GM18519 (cell line): Measurements from ENCODE around the gene LARGE2.

ENCODE experiments used
- ATAC-seq: cut with Tn5 transposase; IDR thresholded peaks from one replicate; pipeline ENCODE4 v1.9.1; 2021; ENCODE audit warnings: mild to moderate bottlenecking, moderate library complexity; ENCODE audit not compliant: unreplicated experiment, low FRiP score

The LARGE2 gene

DNA sequence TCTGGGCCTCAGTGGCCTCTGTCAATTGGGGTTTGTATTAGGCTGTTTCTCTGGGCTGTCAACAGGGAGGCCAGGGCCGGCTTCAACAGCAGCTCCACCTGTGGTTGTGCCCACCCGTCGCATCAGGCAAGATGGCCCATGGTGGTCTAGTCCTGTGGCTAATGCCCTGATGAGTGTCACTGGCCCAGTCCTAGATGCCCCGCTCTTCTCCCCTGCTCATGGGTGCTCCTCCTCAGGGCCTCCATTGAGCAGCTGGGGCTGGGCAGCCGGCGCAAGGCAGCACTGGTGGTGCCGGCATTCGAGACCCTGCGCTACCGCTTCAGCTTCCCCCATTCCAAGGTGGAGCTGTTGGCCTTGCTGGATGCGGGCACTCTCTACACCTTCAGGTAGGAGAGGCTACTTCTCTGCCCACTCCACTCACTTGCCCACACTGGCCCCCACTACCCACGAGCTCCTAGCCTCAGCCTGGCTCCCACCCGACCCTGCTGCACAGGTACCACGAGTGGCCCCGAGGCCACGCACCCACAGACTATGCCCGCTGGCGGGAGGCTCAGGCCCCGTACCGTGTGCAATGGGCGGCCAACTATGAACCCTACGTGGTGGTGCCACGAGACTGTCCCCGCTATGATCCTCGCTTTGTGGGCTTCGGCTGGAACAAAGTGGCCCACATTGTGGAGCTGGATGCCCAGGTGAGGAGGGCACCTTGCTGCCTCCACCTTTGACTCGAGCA is 5.4 kb downstream of the LARGE2 start:
- ATAC-seq: no peak

DNA sequence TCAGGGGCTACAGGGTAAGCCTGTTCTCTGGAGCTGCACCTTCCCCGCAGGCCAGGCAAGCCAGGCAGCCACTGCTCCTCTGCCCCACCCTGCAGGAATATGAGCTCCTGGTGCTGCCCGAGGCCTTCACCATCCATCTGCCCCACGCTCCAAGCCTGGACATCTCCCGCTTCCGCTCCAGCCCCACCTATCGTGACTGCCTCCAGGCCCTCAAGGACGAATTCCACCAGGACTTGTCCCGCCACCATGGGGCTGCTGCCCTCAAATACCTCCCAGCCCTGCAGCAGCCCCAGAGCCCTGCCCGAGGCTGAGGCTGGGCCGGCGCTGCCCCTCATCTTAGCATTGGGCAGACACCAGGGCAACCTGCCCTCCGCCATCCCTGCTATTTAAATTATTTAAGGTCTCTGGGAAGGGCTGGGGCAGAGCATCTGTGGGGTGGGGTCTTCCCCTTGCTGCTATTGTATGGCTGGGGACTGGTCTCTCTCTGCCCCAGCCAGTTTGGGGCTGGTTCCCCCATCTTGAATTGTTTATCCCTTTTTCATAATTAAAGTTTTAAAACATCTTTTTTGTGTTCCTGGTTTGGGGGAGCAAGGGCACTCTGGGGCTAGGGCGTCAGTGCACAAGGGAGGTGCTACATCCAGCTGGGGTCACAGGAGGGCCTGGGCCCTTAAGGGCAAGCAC is 6.2 kb downstream of the LARGE2 start:
- ATAC-seq: no peak

DNA sequence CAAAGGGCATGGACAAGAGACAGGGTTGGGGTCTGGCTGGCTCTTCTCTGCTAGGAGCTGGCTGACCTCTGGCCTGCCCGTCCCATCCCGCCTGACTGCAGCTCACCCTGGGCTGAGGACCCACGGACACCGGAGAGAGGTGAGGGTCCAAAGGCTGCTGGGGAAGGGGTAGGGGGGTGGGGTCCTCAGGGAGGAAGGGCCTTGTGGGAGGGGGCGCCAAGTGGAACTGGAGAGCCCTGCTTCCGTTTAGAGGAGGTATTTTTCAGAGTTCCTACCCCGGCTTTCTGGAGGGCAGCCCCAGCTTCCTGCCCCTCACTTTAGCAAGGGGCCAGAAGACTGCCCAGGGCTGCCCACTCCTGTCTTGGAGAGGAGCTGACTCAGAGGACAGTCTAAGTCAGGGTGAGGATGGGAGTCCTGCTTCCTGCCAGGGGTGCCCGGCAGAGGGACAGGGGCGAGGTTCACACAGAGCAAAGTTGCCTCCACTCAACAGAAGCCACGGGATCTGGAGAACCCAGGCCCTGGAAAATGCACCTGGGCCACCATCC is 7.1 kb downstream of the LARGE2 start:
- no peak for ATAC-seq

DNA sequence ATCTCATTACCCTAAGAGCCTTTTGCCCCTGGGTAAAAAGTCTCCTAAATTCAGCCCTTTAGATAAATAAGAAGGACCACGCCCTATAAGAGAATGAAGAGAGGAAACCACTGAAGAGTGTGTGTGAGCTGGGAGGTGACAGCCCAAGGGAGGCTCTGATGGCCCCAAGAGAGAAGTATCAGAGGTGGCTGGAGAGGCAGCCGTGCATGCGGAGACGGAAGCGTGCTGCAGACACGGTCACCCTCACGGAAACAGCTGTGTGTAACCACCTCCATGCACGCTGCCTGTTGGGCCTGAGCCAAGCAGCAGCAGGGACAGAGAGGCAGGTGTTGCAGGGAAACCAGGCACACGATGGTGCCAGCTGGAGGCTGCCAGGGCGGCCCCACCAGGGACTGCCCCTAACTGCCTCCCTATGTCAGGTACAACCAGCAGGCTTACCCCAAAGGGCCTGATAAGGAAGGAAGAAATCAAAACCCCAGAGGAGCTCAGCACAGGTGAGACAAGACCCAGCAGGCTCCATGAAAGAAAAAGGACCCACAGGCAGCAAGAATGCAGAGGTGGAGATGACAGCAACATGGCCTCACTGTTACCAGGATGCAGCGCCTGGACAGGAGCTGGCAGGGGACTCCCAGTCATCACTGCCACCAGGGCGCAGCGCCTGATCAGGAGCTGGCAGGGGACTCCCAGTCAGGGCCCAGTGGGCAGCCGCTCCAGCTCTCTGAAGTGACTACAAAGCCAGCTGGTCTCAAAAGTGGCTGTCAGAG is 7.8 kb downstream of the LARGE2 start:
- ATAC-seq: peak; percentile 84

DNA sequence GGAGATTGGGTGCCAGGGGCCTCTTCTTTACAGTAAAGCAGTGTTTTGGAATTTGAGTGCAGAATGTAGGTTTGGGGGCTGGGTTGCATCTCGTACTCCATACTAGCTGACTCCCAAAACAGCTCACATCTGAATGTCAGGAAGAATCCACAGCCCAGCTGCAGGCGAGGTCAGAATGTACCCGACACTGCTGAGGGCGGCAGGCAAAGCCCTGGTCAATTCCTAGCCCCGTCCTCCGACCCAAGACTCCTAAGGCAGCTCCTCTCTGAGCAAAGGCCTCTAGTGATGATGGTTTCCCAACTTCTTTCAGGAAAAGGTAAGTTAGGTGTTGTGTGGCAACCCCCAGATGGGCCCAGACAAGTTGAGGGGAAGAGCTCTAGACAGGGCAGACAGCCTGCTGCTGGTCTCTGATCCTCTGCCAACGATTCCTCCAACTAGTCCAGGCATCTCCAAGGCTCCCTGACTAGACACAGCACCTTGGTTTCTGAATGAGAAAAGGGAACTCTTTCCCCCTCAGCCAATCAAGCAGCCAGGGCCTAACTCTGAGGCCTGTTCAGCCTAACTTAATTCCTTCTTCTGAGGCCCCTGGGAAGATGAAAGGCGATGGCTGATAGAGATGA is 8.6 kb downstream of the LARGE2 start:
- ATAC-seq: no peak

DNA sequence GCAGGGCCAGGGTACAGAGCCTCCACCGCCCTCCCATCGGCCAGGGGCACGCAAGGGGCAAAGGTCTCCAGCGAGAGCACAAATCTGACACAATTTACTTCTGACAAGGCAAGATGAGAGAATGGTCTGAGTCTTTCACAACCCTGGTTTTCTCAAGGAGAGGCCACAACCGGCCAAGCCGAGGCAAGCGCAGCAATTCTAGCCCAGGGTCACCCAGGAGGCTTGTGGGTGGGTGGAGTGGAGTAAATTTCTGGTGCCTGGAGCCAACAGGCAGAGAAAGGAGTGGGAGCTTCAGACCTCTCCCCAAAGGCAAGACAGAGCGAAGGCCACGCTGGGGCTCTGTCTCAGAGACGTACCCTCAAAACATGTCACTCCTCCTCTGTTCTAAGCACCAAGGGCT is 9.3 kb downstream of the LARGE2 start:
- no peak for ATAC-seq

DNA sequence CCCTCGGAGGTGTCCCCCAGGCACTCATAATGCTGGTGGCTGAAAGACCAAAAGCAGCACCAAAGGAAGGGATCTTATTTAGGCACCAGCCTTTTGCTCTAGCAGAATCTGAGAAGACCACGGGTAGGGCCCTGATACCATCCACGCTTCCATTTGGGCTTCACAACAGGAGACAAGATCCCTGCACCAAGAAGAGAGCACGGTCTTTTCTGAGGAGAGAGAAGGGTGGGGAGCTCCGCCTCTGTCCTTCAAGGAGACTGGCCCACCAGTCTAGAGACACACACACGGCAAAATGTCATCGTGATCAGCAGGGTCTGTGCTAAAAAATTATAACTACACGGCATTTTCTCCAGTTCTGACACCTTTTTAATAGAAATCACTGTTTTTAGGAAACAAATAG is 9.8 kb downstream of the LARGE2 start:
- ATAC-seq: no peak

DNA sequence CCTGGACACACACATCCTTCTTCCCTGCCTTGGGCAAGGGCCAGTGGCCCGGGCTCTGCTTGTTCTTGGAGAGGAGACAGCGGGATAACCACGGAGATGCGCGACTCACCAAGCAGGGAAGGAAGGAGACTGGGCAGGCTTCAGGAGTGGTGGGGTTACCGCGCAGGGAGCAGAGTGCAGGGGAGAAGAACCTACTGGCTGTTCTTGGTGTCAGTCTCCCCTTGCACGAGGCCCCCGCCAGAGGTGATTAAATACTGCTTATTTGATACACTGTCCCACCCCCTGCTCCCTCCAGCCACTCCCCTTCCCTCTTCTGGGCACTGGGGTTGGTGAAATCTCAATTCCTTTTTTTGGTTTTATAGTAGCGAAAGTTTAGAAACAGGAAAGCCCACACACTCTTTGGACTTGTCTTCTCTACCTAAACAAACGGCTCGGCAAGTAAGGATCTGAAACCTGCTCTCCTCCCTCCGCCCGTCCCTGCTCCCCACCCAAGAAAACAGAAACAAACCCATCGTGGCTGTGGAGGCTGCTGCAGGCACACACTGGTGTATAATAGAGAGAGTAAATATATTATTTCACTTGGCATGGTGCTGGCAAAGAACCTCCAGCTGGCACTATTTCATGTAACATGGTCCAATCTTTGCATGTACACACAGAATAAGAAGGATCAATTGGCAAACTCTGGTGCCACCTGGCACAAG is 10.8 kb downstream of the LARGE2 start:
- ATAC-seq: no peak

DNA sequence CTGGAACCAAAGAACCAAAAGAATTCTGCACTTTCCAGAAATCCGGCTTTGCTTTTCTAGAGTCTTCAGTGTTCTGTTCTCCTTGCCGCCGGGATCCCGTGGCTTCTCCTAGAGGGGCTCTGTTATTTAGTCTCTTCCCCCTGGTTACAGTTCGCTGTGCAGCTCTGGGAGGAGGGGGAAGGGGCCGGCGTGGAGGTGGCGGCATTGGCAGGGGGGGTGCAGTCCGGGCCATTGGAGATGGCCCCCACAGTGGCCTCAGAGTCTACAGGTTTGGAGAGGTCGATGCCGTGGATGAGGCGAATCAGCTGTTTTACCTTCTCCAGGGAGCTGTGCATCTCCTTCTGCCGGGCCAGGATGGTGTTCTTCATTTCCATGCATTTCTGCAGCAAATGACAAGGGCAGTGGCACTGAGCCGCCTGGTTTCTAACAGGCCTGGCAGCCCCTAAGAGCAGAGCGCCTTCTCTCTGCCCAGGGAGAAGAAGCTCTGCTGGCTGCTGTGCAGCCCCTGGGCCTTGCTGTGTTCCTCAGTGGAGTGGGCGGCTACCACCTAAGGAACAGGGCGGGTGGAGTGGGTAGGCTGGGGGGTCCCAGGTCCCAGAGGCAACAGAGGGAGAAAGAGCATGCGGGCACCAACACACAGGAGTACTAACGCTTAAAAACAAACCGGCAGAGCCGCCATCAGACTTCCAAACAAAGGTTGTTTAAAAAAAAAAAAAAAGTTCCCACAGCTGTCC is 11.6 kb downstream of the LARGE2 start:
- ATAC-seq: no peak

DNA sequence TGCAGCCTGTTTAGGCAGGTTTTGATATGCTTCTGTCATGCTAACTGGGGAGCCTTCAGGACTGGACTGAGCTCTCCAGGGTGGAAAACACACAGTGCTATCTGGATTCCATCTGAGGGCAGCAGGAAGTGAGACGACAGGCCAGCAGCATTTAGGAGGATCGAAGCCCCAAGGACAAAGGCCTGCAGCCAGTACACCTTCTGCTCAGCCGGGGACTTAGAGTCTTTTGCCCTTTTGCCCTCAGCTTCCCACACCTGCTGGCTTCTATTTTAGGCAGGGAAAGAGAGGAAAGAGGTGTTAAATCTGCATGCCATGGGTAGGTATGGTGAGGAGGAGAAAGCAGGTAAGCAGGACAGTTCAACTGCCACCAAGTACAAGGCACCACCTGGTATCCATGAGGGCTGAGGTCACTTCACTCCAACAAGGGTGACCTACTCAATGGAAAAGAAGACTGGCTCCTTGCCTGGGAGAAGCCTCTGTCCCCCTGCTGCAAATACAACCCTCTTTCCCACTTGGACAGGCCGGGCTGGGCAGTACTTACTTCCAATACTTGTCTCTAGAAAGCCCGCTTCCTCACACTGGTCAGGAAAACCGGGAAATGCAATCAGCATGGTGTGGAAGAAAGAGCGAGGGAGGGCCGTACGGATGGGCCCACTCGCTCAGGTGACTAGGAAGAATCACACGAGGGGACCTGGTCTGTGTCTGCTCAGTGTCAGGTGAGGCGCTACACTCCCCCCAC is 12.3 kb downstream of the LARGE2 start:
- ATAC-seq: no peak

DNA sequence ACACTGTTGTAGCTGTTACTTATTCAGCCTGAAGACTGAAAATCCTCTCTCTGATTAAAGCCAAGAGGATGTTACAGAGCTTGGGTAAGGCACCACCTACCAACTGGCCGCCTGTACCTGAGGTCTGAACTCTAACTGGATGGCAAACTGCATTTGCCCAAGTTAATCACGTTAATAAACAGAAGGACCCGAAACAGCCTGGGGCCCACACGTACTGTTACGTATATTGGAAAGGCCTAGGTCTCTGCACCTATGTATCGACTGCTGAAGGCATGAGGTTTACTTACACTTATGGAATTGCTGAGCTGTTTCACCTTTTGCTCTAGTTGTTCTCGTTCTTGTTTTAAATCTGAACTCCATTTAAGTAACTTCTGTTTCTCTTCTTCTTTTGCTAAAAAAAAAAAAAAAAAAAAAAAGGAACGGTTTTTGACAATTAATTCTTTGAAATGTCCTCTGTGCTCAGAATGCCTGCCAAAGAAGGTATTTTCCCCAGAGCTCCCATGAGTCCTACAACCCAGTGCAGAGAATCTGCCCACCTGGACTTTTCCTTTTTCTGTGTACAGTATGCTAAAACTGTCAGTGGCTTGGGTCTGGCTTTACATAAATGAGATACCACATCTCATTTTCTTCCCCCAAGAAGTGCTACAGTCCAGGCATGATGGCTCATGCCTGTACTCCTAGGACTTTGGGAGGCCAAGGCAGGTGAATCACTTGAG is 13.1 kb downstream of the LARGE2 start:
- ATAC-seq: no peak

DNA sequence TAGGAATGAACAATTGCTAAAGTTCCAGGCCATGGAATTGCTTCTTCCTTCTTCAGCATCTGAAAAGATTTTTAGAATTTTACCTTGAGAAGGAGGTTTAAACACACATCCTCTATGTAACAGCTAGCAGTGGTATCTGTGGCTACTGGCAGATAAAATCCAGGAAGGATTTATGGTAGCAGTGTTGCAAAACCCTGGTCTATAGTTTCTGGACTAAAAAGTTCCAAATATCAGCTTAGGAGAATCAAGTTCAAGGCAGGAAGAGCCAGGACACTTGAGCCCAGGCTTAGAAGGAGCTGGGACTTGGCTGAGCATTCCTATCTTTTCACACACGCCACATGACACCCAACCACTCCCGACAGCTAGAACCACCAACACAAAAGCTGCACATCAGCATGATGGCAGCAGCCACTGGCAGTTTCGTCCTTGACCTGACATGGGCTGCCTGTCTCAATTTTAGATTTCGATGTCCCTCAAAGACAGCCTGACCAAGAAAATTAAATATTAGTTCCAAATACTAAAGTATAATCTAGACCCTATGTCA is 14.1 kb downstream of the LARGE2 start:
- ATAC-seq: no peak

DNA sequence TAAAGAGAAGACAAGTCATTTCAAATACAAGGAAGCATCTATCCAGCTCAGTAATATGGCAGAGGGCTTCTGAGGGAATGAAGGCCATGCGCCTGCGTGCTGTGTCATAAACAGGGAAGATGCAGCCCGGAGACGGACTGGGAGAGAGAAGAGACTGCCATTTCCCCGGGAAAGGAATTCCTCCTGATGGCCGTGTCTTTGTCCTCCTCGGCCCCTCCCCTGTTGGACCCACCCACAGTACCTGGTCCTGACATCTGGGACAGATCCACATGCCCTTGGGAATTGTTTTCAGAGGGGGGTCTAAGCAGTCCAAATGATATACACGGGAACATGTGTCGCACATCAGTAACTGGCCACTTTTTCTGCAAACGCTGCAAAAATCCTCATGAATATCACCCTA is 15.5 kb downstream of the LARGE2 start:
- ATAC-seq: no peak

DNA sequence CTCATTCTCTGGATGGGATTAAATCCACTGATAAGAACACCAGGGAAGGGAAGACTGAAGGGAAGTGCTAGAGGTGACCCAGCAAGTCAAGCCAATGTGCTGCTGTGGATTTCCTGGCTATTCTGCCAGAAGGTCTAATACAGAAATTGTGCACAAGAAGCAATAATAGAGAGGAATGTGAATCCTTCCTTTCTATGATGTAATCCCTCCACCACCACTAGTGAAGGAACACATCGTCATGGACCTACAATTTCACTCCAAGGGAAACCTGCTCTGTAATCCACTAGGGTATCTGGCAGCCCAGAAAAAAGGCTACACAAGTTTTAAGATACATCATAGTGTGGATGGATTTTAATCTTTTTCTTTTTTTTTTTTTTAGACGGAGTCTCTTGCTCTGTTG is 17.4 kb downstream of the LARGE2 start:
- ATAC-seq: no peak

DNA sequence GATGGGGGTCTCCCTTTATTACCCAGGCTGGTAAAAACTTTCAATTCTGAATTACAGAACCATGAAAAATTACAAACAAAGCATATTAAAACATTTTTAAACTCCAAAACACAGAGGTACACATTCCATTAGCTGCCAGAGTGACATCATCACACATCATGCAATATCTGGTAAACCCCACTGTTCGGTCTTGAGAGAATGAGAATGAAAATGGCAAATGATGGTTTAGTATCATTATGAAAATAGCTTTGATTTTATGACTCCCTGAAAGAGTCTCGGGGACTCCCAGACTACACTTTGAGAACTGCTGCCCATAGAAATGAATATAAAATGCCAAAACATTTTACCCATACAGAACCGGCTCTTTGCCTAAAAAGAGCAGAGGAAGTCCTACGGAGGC is 18.8 kb downstream of the LARGE2 start:
- no peak for ATAC-seq

DNA sequence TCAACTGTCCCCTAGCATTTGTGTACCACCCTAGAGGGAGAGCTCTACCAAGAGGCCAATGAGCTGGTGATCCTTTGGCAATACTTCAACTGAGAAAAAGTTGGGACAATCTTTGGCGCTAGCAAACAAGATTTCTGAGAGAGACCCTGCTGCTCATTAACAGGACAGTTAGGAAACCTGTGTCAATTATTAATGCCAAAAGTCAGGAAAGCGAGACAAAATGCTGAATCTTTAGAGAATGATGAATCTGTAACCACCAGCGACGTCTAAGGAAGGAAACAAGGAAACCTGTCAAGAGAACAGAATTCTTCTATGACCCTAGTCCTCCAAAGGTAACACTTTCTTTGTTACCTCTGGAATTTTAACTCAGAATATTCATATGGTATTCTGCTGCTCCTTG is 19.9 kb downstream of the LARGE2 start:
- no peak for ATAC-seq

DNA sequence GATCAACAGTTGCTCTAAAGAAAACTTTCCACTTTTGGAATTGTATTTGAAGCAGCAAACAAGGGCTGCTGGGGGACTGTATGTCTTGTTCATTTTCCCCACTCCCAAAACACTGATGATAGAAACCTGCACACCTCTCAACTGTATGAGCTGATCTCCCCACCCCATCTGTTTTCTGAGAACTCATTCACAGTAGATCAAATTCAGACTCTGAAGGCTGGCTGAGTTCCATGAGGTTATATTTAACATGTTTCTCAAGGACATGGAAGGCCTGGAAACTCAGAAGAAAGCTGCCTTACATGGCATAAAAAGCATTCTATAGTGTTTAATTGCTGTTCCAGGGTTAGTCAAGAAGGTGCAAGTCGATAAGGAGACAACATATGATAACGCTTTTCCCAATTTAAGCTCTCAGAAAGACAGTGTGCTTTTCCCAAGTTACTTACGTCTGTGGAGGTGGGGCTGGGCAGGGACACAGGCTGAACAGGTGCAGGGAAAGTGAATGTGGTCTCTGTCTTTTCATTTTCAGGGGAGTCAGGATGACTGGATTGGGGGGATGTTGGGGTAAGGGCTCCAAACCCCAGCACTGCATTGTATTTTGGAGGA is 23.0 kb downstream of the LARGE2 start:
- ATAC-seq: no peak

DNA sequence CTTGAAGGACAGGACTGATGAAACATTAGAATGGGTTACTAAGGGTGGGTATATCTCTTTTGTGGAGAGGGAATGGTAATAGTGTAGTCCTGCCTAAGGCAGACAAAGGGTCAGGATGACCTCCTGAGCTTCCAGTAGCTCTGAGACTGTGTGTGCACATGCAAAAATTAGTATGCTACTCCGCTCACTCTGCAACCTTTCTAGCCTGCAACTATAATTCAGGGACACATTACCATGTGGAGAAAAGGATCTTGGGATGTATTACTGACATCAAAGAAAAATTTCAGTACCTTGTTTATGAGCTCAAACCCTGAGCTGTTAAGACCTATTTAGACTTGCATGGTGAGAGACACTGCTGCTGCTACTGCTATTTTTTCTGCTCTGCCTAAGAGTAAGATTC is 25.4 kb downstream of the LARGE2 start:
- no peak for ATAC-seq
